Mesendoderm (in vitro differentiated cells): ENCODE data around the gene THSD7A.

Experiments used
- DNase-seq: peaks from one replicate; pipeline ENCODE4 v3.0.0; 2013
- H2AK5ac ChIP-seq: 2 replicates; pipeline ENCODE4 v1.6.1; 2013; ENCODE audit warnings: low read length, inconsistent platforms
- H2BK120ac ChIP-seq: 2 replicates; pipeline ENCODE4 v1.6.1; 2013; ENCODE audit warnings: low read depth, mild to moderate bottlenecking, low read length, moderate library complexity, mixed read lengths
- H2BK15ac ChIP-seq: replicated peaks from 2 replicates; pipeline ENCODE4 v1.6.1; 2013; ENCODE audit warnings: low read depth, mild to moderate bottlenecking, moderate library complexity
- H2BK5ac ChIP-seq: 2 replicates; pipeline ENCODE4 v1.6.1; 2013; ENCODE audit warnings: low read length, inconsistent platforms
- H3K18ac ChIP-seq: 2 replicates; pipeline ENCODE4 v1.6.1; 2013; ENCODE audit warnings: mild to moderate bottlenecking, low read length, mixed read lengths
- H3K23ac ChIP-seq: one replicate; pipeline ENCODE4 v1.6.1; 2013; ENCODE audit warnings: low read length
- H3K27ac ChIP-seq: 2 replicates; pipeline ENCODE4 v1.5.1; 2013; ENCODE audit warnings: low read depth, mild to moderate bottlenecking, inconsistent platforms, low read length, moderate library complexity
- H3K27me3 ChIP-seq: 2 replicates; pipeline ENCODE4 v1.6.1; 2013; ENCODE audit warnings: low read length, control low read depth, mild to moderate bottlenecking, inconsistent platforms; ENCODE audit not compliant: insufficient read depth, poor library complexity
- H3K36me3 ChIP-seq: 2 replicates; pipeline ENCODE4 v1.6.1; 2013; ENCODE audit warnings: low read length, inconsistent platforms; ENCODE audit not compliant: control insufficient read depth, insufficient read depth
- H3K4ac ChIP-seq: one replicate; pipeline ENCODE4 v1.6.1; 2013; ENCODE audit warnings: low read depth, mild to moderate bottlenecking, low read length, moderate library complexity
- H3K4me1 ChIP-seq: 2 replicates; pipeline ENCODE4 v1.6.1; 2013; ENCODE audit warnings: low read depth, low read length, inconsistent platforms; ENCODE audit not compliant: control insufficient read depth
- H3K4me2 ChIP-seq: 2 replicates; pipeline ENCODE4 v1.6.1; 2013; ENCODE audit warnings: low read length
- H3K4me3 ChIP-seq: 2 replicates; pipeline ENCODE4 v1.5.1; 2013; ENCODE audit warnings: mild to moderate bottlenecking, low read length
- H3K56ac ChIP-seq: one replicate; pipeline ENCODE4 v1.6.1; 2013; ENCODE audit warnings: low read length
- H3K79me1 ChIP-seq: 2 replicates; pipeline ENCODE4 v1.6.1; 2013; ENCODE audit warnings: low read length, inconsistent platforms
- H3K79me2 ChIP-seq: 2 replicates; pipeline ENCODE4 v1.6.1; 2013; ENCODE audit warnings: mild to moderate bottlenecking, low read length; ENCODE audit not compliant: control insufficient read depth, insufficient read depth
- H3K9ac ChIP-seq: 2 replicates; pipeline ENCODE4 v1.6.1; 2013; ENCODE audit warnings: low read length, inconsistent platforms
- H4K5ac ChIP-seq: one replicate; pipeline ENCODE4 v1.6.1; 2013; ENCODE audit warnings: low read length
- H4K8ac ChIP-seq: one replicate; pipeline ENCODE4 v1.6.1; 2013; ENCODE audit warnings: low read depth, mild to moderate bottlenecking, control low read depth, low read length, moderate library complexity
- whole genome bisulfite sequencing: extraction: QIAGEN DNeasy Blood & Tissue Kit; methylation state at CpG from one replicate; pipeline ENCODE4 v1.1.7; 2013; ENCODE audit warnings: low lambda C conversion rate, missing lambda C conversion rate; ENCODE audit not compliant: insufficient coverage; ENCODE audit errors: extremely low coverage; 5-methylcytosine and 5-hydroxymethylcytosine counted together

Gene THSD7A

GRCh38 chr7:11457419-11457818, 374.6 kb downstream of the THSD7A start:
- H3K4me2 ChIP-seq: no peak overlapping the region
- H3K18ac ChIP-seq: no peak overlapping the region
- H3K27ac ChIP-seq: no peak overlapping the region
- no peak overlapping the region for H3K23ac ChIP-seq
- no peak overlapping the region for H2BK5ac ChIP-seq
- H2BK15ac ChIP-seq: no peak overlapping the region
- H3K27me3 ChIP-seq: no peaks in the 10 kb centered on the region
- H3K36me3 ChIP-seq: no peaks in the 10 kb centered on the region
- DNase-seq: no peak
- no peak overlapping the region for H2AK5ac ChIP-seq
- no peaks in the 10 kb centered on the region for H3K4me1 ChIP-seq
- H3K4me3 ChIP-seq: no peak overlapping the region
- H3K9ac ChIP-seq: no peak overlapping the region
- no peak overlapping the region for H3K4ac ChIP-seq
- no peak overlapping the region for H2BK120ac ChIP-seq
- H3K79me2 ChIP-seq: no peaks in the 10 kb centered on the region
- H4K8ac ChIP-seq: no peak overlapping the region
- WGBS: no CpG with 5 or more reads among the region's 3 CpGs
- no peak overlapping the region for H3K56ac ChIP-seq
- no peak overlapping the region for H4K5ac ChIP-seq
- no peaks in the 10 kb centered on the region for H3K79me1 ChIP-seq

- H2AK5ac ChIP-seq: no peak overlapping the region
- no peaks in the 10 kb centered on the region for H3K27me3 ChIP-seq
- no CpG with 5 or more reads among the region's 1 CpG for WGBS
- no peak overlapping the region for H2BK5ac ChIP-seq
- H3K4ac ChIP-seq: no peak overlapping the region
- no peaks in the 10 kb centered on the region for H3K36me3 ChIP-seq
- no peak overlapping the region for H3K4me3 ChIP-seq
- no peak for DNase-seq
- no peaks in the 10 kb centered on the region for H3K79me2 ChIP-seq
- no peak overlapping the region for H3K27ac ChIP-seq
- H3K4me2 ChIP-seq: no peak overlapping the region
- no peak overlapping the region for H3K18ac ChIP-seq
- H2BK15ac ChIP-seq: no peak overlapping the region
- H4K8ac ChIP-seq: no peak overlapping the region
- H3K23ac ChIP-seq: no peak overlapping the region
- H3K79me1 ChIP-seq: no peaks in the 10 kb centered on the region
- H3K9ac ChIP-seq: no peak overlapping the region
- no peak overlapping the region for H2BK120ac ChIP-seq
- no peaks in the 10 kb centered on the region for H3K4me1 ChIP-seq
- no peak overlapping the region for H3K56ac ChIP-seq
- H4K5ac ChIP-seq: no peak overlapping the region
Measured at GRCh38 chr7:11456574-11456973, 375.4 kb downstream of the THSD7A start.

GRCh38 chr7:11452476-11452875, 379.5 kb downstream of the THSD7A start:
- Histone ChIP-seq H3K79me1 (no peaks in the 10 kb centered on the region), H2BK120ac (no peak overlapping the region), H4K5ac (no peak overlapping the region), H2BK5ac (no peak overlapping the region), H3K4ac (no peak overlapping the region), H3K79me2 (no peaks in the 10 kb centered on the region), H3K4me2 (no peak overlapping the region), H2BK15ac (no peak overlapping the region), H3K36me3 (no peaks in the 10 kb centered on the region), H3K4me3 (no peak overlapping the region), H3K18ac (no peak overlapping the region), H2AK5ac (no peak overlapping the region), H3K4me1 (no peaks in the 10 kb centered on the region), H3K9ac (no peak overlapping the region), H4K8ac (no peak overlapping the region), H3K23ac (no peak overlapping the region), H3K56ac (no peak overlapping the region), H3K27me3 (no peaks in the 10 kb centered on the region), H3K27ac (no peak overlapping the region)
- no peak for DNase-seq
- no CpG with 5 or more reads among the region's 3 CpGs for WGBS

- Histone ChIP-seq H3K4me3 (no peak overlapping the region), H3K27me3 (no peaks in the 10 kb centered on the region), H3K79me2 (no peaks in the 10 kb centered on the region), H3K9ac (no peak overlapping the region), H3K4ac (no peak overlapping the region), H2BK5ac (no peak overlapping the region), H3K27ac (no peak overlapping the region), H4K8ac (no peak overlapping the region), H3K4me1 (no peaks in the 10 kb centered on the region), H4K5ac (no peak overlapping the region), H3K36me3 (no peaks in the 10 kb centered on the region), H3K79me1 (no peaks in the 10 kb centered on the region), H3K23ac (no peak overlapping the region), H3K56ac (no peak overlapping the region), H3K4me2 (no peak overlapping the region), H2BK120ac (no peak overlapping the region), H2AK5ac (no peak overlapping the region), H3K18ac (no peak overlapping the region), H2BK15ac (no peak overlapping the region)
- DNase-seq: no peak
- no CpG with 5 or more reads among the region's 1 CpG for WGBS
Measured at GRCh38 chr7:11450281-11450680, 381.7 kb downstream of the THSD7A start.

- Histone ChIP-seq H3K4ac (no peak overlapping the region), H3K4me2 (no peak overlapping the region), H3K79me2 (no peaks in the 10 kb centered on the region), H3K56ac (no peak overlapping the region), H2AK5ac (no peak overlapping the region), H3K27me3 (no peaks in the 10 kb centered on the region), H3K18ac (no peak overlapping the region), H4K8ac (no peak overlapping the region), H2BK15ac (no peak overlapping the region), H2BK120ac (no peak overlapping the region), H3K23ac (no peak overlapping the region), H2BK5ac (no peak overlapping the region), H3K4me1 (no peaks in the 10 kb centered on the region), H3K9ac (no peak overlapping the region), H3K27ac (no peak overlapping the region), H3K79me1 (no peaks in the 10 kb centered on the region), H3K4me3 (no peak overlapping the region), H3K36me3 (no peaks in the 10 kb centered on the region), H4K5ac (no peak overlapping the region)
- no CpG with 5 or more reads among the region's 3 CpGs for WGBS
- no peak for DNase-seq
Measured at GRCh38 chr7:11449316-11449715, 382.7 kb downstream of the THSD7A start.

- Histone ChIP-seq H3K79me2 (no peaks in the 10 kb centered on the region), H3K27me3 (no peaks in the 10 kb centered on the region), H2BK15ac (no peak overlapping the region), H3K9ac (no peak overlapping the region), H3K4me3 (no peak overlapping the region), H3K27ac (no peak overlapping the region), H4K5ac (no peak overlapping the region), H3K4ac (no peak overlapping the region), H3K18ac (no peak overlapping the region), H2AK5ac (no peak overlapping the region), H3K23ac (no peak overlapping the region), H4K8ac (no peak overlapping the region), H3K56ac (no peak overlapping the region), H2BK5ac (no peak overlapping the region), H3K36me3 (no peaks in the 10 kb centered on the region), H2BK120ac (no peak overlapping the region), H3K4me1 (no peaks in the 10 kb centered on the region), H3K79me1 (no peaks in the 10 kb centered on the region), H3K4me2 (no peak overlapping the region)
- WGBS: no CpG with 5 or more reads among the region's 4 CpGs
- DNase-seq: no peak
Measured at GRCh38 chr7:11448323-11448722, 383.7 kb downstream of the THSD7A start.
